Measurements from ENCODE around the gene MAD1L1.

The MAD1L1 gene

DNA sequence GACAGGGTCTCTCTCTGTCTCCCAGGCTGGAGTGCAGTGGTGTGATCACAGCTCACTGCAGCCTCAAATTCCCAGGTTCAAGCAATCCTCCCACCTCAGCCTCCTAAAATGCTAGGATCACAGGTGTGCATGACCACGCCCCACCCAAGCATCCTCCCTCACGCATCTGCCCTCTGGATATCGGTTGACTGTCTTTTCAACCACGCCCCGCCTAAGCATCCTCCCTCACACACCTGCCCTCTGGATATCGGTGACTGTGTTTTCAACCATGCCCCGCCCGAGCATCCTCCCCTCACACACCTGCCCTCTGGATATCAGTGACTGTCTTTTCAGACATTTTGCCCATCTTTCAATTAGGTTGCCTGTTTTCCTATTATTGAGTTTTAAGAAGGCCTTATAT is 140.5 kb downstream of the MAD1L1 start:
- TF ChIP-seq CTCF (conservative IDR thresholded peaks at IDR 0.05; ENCODE audit: control insufficient read depth, insufficient read depth, low read depth, low read length): no peak

DNA sequence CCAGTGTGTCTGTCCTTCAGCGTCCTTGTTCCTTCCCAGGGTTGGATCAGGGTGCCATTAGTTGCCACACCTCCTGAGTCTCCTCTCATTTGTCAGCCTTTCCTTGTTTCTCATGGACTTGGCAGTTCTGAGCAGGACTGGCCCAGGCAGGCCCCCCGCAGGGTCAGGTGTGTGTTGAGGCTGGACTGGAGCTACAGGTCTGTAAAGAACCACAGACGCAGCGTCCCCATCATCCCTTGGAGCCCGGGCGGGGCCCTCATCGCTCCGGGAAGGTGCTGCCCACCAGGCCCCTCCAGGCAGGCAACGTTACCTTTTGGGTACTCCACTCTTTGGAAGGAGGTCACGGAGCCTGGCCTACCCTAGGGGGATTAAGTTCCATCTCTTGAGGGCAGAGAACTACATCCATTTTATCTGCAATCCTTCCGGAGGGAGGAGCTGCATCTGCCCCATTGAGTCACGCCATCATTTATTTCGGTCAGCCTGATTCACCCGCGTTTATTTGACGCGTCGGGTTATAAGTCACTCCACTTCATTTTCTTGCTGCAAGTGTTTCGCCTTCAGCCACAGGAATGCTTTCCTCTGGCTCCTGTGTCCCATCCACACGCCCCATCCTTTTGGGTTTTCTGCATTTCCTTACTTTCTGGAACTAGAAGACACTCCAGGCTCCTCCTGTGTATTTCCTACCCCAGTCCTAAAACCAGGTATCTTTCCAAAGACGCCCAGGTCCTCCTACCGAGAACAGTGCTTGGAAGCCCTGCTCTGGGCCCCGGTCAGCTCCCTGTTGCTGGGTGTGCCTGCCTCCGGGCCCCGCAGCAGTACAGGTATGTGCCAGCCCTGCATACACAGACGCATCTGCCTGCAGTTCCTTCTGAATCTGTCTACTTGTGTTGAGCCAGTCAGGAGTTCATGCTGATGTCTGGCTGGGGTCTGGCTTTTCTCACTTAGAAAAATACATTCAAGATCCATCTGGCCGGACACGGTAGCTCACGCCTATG is 141.9 kb downstream of the MAD1L1 start:
- TF ChIP-seq CTCF (conservative IDR thresholded peaks at IDR 0.05; ENCODE audit: control insufficient read depth, insufficient read depth, low read depth, low read length): no peak
- no peak overlapping the region for H3K4me3 ChIP-seq (ENCODE audit: control insufficient read depth, low read depth, low read length)
- DNase-seq (ENCODE audit: low read depth): no peak

More for the DNA sequence above, 140.5 kb downstream of the MAD1L1 start:
- DNase-seq (ENCODE audit: low read depth): no peak
- H3K4me3 ChIP-seq (ENCODE audit: control insufficient read depth, low read depth, low read length): no peak overlapping the region

DNA sequence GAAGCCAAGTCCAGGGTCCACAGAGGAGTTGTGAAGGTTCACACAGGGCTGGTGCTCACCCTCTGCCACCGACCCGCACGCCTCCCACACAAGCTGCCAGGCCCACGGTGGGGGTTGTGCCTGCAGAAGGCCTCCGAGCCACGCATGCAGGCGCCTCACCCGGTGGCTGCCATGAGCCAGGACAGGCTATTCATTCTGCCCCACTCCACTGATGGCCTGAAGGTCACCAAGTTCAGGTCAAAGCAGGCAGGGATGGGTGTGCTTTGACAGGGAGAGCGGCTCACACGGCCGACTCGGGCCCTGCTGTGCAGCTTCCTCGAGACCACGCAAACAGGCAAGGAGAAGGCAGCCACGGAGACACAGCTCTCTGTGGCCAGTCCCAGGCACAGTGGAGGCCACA is 143.9 kb downstream of the MAD1L1 start:
- no peak overlapping the region for H3K4me3 ChIP-seq (ENCODE audit: control insufficient read depth, low read depth, low read length)
- DNase-seq (ENCODE audit: low read depth): no peak
- no peak for TF ChIP-seq CTCF (conservative IDR thresholded peaks at IDR 0.05; ENCODE audit: control insufficient read depth, insufficient read depth, low read depth, low read length)

- DNase-seq (ENCODE audit: low read depth): no peak
- H3K4me3 ChIP-seq (ENCODE audit: control insufficient read depth, low read depth, low read length): no peak overlapping the region
- TF ChIP-seq CTCF (conservative IDR thresholded peaks at IDR 0.05; ENCODE audit: control insufficient read depth, insufficient read depth, low read depth, low read length): no peak
Observed at GRCh38 chr7:2087744-2088143, 145.0 kb downstream of the MAD1L1 start.

GRCh38 chr7:2086229-2086628 is 146.5 kb downstream of the MAD1L1 start:
- no peak for TF ChIP-seq CTCF (conservative IDR thresholded peaks at IDR 0.05; ENCODE audit: control insufficient read depth, insufficient read depth, low read depth, low read length)
- H3K4me3 ChIP-seq (ENCODE audit: control insufficient read depth, low read depth, low read length): no peak overlapping the region

DNA sequence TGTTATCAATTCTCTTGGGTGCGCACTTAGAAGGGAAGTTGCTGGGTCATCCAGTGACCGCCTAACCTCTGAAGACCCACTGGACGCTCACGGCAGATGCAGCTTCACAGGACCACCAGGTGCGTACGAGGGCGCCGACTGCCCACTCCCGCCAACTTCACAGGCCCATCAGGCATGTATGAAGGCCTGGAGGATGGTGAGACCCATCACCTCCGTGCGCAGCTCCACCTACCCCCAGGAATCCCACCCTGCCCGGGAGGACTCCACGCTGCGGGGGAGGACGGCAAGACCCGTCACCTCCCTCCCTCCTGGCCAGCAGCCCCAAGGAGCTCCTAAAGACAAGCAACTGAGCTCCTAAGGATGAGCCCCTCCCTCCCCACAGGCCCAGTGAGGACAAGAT is 146.9 kb downstream of the MAD1L1 start:
- H3K4me3 ChIP-seq (ENCODE audit: control insufficient read depth, low read depth, low read length): no peak overlapping the region
- no peak for TF ChIP-seq CTCF (conservative IDR thresholded peaks at IDR 0.05; ENCODE audit: control insufficient read depth, insufficient read depth, low read depth, low read length)
- DNase-seq (ENCODE audit: low read depth): no peak

More at GRCh38 chr7:2086229-2086628, 146.5 kb downstream of the MAD1L1 start:
- no peak for DNase-seq (ENCODE audit: low read depth)

Data from fibroblast of mammary gland (primary cell).